Right kidney (tissue), 9 donors: ENCODE data around the gene MN1.

Experiments used
- DNase-seq: peaks from one replicate; pipeline ENCODE4 v3.0.0-alpha.2; 2016
- long read RNA-seq, 8 donors: transcript quantifications; one replicate each; lab custom pipeline, GENCODE V29; 2026

The MN1 gene
- long read RNA-seq, donor 1, full-length matches to known transcripts, result 1 of 1 reads
- long read RNA-seq, donor 1, partial matches to known transcripts, result 0 of 1 reads
- long read RNA-seq, donor 1, other reads (novel, unspliced or antisense), result 0 of 1 reads
- long read RNA-seq, donor 2, full-length matches to known transcripts, result 3 of 3 reads
- long read RNA-seq, donor 2, partial matches to known transcripts, result 0 of 3 reads
- long read RNA-seq, donor 2, other reads (novel, unspliced or antisense), result 0 of 3 reads
- long read RNA-seq, donor 3, full-length matches to known transcripts, result 1 of 1 reads
- long read RNA-seq, donor 3, partial matches to known transcripts, result 0 of 1 reads
- long read RNA-seq, donor 3, other reads (novel, unspliced or antisense), result 0 of 1 reads
- long read RNA-seq, donor 4, full-length matches to known transcripts, result 3 of 3 reads
- long read RNA-seq, donor 4, partial matches to known transcripts, result 0 of 3 reads
- long read RNA-seq, donor 4, other reads (novel, unspliced or antisense), result 0 of 3 reads
- long read RNA-seq, donor 5, full-length matches to known transcripts, result 4 of 4 reads
- long read RNA-seq, donor 5, partial matches to known transcripts, result 0 of 4 reads
- long read RNA-seq, donor 5, other reads (novel, unspliced or antisense), result 0 of 4 reads
- long read RNA-seq, donor 6, full-length matches to known transcripts, result 4 of 4 reads
- long read RNA-seq, donor 6, partial matches to known transcripts, result 0 of 4 reads
- long read RNA-seq, donor 6, other reads (novel, unspliced or antisense), result 0 of 4 reads
- long read RNA-seq, donor 7, full-length matches to known transcripts, result 4 of 4 reads
- long read RNA-seq, donor 7, partial matches to known transcripts, result 0 of 4 reads
- long read RNA-seq, donor 7, other reads (novel, unspliced or antisense), result 0 of 4 reads
- long read RNA-seq, donor 8, full-length matches to known transcripts, result 4 of 4 reads
- long read RNA-seq, donor 8, partial matches to known transcripts, result 0 of 4 reads
- long read RNA-seq, donor 8, other reads (novel, unspliced or antisense), result 0 of 4 reads

DNA sequence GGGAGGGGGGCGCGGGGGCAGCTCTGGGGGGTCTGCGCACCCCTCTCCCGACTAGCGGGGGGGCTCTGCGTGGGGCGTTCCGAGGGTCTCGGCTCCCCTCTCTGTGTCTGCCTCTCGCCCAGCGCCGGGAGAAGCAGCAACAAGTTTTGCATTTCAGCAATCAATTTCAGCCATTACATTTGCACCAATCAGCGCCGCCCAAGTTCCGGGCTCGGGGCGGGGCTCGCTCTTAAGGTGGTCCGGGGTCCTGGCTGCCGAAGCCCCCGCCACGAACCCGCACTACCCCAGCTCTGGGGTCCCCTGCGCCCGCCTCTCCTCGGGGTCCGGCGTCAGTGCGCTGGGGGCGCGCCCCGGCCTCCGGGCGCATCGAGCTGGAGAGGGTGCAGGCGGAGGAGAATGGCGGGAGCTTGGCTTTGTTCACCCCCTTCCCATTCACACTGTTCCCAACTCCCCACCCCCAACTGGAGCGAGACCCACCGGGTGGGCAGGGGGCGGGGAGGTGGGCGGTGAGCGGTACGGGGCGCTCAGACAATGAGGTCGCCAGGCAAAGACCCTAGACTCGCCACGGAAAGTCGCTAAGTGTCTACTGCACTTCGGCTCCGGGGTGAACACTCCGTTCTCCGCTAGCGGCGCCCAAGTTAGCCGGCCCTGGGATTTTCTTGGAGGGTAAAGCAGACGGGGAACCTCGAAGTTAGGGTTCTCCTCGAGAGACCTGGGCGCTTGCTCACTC, at the start of gene MN1:
Gene MN1 (minus strand): TSS at position 141 of the 730 bp plus-strand sequence. CDS start 1,213 bp downstream, outside the sequence.
- peak; percentile 88 for DNase-seq

DNA sequence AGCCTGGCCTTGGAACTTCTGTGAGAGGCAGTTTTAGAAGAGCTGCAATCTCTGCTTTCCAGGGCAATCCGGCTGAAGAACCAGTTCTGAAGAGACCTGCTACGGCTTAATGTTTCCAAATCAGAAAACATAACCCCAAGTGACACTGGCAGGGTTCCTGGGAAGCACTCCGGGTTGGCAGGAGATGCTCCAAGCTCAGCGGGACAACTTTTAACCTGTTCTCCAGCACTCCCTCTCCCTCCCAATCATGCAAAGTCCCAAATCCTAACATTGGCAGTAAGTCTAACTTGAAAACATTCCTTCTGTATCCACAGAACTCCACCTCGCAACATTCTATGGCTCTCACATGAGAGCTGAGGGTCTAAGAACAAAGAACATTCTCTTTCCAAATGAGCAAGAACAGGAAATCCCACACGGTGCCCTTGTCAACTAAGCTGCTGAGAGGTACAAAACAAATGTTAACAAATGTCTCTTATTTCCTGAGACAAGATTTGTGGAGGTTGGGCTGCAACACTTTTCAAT, 48.5 kb upstream of the MN1 start:
- DNase-seq, result no peak

DNA sequence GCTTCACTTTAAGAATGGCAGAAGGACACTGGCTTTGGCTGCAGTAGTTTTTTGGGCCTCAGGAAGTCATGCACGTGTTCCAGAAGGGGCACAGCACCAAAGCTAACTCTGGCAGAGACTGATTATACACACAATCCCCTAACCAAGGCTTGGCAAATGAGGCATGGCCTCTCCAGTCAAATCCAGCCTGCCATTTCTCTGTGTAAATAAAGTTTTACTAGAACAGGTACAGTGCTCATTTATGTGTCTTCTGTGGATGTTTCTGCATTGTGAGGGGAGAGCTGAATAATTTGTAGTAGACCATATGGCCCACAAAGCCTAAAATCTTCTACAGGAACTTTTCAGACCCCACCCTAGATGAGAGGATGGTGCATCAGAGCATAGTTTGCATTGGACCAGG, 46.4 kb upstream of the MN1 start:
- no peak for DNase-seq

DNA sequence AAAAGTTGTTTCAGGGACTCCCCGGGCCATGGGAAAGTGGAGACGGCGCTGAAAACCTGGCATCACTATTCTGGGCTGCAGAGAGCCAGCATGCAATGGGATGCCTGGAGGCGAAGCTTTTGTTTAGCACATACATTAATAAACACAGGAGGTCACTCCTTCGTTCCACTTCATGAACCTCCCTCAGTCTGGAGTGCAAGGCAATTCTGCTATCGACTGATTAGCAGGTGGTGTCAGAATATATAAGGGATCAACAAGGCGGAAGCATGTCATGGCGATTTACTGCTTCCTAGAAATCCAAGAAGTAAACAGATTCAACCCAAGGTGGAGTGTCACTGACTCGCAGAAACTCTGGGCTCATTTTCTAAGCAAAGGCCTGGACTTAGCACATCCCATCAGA, 45.4 kb upstream of the MN1 start:
- no peak for DNase-seq

DNA sequence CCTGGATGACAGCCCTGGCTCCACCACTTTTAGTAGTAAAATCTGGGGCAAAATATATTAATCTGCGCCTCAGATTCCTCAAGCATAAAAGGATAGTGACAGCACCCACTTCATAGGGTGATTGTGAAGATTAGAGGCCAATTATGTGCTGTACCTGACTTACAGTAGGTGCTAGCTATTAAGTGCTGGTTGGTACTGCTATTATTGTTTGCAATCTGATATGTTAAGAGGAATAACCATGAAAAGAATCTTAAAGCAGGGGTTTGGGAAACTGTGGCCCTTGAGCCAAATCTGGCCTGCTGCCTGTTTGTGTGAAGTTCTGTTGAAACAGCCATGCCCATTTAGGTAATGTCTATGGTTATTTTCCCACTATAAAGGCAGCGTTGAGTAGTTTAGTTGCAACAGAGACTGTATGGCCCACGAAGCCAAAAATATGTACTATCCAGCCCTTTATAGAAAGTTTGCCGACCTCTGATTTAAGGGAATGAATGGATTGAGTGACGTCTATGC, 44.7 kb upstream of the MN1 start:
- DNase-seq, result no peak

DNA sequence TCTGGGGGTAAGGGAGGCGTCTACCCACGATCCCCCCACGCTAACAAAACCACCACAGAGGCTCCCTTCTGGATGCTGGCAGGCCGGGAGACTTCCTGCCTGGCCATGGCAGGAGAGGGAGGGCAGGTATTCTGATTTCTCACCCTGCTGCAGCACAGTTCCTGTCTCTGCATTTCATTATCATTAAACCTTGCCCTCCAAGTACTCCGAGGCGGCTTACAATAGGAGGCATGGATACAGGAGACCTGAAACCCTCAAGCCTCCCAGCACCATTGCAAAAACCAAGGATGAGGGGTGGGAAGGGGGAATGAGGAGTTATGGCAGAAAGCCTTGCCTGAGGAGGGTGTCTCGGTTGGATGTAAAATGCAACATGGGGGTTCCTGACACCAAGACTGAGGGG, 44.1 kb upstream of the MN1 start:
- DNase-seq, result no peak

DNA sequence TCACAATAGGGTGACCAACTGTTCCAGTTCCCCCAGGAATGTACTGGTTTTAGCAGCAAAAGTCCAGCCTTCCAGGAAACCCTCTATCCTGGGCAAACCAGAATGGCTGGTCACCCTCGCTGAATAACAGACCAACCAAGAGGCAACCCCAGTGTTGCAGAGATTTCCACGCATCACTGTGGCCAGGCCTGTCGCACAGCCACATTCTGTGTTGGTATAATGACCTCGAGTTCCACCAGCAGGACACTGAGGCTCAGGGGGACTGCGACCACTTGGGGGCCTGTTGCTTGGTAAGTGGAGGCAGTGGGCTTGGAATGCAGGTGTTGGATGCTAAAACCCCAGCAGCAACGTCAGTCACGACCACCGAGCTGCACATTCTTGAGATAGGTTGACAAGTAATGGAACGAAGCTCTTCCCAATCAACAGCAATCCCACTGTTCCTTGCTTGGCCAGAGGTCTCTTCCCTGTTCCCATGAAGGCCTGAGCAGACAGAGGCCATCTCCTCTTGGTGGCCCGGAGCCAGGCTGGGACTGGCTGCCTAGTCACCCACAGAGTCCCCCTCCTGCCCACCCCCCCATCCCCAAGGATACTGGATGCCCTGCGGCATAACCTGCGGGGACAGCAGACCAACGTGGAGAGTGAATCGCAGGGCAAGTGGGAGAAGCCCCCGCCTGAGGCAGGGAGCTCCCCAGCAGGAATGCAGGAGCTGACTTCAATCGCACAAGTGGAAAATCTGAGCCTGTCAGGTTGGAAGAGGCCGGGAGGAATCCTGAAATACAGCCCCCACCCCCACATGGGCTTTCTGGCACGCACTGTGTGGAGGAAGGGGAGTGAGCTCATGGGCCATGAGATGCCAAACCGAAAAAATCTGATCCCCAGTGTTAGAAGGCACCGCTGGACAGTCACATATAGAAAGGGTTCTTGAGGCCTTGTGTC, 43.4 kb upstream of the MN1 start:
- DNase-seq, result no peak

DNA sequence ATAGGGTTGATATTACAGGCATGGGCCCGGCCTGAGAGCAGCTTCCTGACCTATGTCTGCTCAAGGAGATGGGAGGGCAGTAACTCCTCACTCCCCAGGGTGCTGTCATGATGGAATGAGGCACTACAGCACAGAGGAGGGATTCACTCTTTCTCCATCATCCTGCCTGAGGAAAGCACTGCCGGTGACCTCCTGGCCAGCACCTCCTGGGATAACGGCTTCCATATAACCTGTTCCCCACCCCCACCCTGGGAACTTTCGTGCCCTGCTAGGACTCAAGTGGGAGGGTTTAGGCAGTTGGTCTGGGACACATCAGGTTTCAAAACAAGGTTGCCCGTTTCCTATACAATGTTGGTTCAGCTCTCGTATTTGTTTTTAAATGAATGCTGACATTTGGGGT, 42.7 kb upstream of the MN1 start:
- DNase-seq, result no peak

DNA sequence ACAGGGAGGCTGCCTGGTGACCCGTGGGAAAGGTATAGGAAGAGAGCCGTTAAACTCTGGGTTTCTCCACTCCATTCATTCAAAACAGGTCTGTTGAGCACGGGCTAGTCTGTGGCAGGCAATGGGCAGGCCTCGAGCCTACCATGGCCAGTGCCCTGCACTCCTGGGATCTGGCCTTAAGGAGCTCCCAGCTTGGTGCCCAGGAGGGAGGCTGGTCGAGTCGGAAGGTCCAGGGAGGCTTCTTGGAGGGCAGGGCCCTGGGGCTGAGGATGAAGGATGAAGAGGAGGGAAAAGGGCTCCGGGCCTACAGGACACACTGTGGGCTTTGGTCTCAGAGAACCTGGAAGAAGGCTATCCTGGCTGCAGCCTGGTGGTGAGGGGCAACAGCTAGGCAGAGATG, 41.9 kb upstream of the MN1 start:
- no peak for DNase-seq

DNA sequence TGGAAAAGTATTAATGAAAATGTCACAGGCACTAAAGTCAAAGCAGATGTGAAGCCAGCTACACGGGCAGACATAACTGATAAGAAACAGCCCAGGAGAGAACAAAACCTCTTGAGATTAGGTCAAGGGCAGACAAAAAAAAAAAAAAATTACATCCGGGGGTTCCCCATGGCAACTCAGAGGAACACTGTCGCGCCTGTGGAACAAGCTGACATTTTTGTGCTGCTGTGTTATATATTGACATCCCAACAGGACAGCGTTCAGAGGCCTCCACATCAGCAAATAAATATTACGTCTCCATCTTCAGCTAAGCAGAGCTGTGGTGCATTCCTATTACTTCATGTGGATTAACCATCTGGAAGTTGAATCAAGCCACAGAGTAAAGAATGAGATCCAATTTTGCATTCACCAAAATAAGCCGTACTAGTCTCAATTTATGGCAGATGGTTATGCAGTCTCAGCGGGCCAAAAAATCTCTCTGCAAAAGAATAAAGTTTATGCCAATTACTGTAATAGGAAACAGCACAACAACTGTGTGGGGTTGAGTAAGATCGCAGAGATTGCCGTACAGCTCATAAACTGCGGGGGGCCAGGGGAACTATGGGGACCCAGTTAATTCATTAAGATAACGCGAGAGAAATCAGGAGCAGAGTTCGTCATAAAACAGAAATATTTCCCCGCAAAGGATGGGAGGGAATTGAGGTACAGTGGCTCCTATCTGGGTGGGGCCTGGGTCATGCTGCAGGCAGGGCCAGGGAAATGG, 41.3 kb upstream of the MN1 start:
- no peak for DNase-seq

DNA sequence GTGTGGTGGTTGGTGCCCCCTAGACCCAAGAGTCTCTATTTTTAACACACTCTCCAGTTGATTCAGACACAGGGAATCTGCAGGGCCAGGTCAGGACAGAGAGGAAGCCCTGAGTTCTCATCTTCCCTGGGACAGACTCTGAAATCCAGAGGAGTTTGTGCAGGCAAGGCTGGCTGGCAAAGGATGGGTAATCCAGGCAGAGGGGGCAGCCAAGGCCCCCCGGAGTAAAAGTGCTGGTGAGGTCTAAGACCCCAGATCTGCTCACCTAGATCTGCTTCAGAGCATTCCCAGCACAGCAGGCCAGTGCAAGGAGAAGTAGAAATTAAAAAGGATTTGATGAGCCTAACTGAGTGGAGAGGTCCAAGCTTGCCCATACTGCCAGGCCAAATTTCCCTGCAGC, 40.6 kb upstream of the MN1 start:
- no peak for DNase-seq

DNA sequence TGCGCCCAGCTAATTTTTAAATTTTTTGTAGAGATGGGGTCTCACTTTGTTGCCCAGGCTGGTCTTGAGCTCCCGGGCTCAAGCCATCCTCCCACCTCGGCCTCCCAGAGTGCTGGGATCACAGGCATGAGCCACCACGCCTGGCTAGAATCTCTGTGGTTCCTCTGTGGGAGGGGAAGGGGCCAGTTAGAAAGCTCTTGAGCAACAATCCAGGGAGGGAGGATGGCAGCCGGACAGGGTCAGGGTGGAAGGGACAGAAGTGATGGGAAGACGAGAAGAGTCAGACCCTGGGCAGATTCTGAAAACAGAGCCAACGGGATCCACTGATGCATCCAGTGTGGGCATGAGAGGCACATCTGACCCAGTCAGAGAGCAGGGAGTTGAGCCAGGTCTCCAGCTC, 38.9 kb upstream of the MN1 start:
- DNase-seq, result no peak

DNA sequence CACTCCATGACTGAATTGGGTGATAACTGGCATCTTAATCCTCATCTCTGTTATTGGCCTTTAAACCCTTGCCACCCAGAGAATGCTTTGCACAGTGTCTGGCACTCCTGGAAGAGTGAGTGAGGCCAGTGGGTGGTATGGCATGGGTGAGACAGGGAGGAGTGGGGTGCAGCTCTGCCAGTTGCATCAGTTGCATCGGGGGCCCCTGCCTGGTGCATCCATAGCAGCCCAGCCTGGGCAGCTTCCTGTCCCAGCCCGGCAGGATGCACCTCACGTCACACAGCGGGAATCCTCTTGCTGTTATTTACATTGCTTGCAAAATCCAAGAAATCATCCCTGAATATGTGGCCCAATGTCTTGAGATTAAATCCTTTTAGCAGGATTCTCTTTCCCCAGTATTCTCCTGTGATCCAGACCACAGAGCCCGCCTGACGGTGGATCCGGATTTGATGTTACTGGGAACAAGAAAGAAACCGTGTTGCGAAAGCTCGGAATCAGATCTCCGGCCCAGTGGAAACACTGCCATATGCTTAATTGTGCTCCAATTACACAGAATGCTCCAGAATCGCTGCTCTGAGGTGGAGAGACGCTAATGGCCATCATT, 37.6 kb upstream of the MN1 start:
- no peak for DNase-seq

DNA sequence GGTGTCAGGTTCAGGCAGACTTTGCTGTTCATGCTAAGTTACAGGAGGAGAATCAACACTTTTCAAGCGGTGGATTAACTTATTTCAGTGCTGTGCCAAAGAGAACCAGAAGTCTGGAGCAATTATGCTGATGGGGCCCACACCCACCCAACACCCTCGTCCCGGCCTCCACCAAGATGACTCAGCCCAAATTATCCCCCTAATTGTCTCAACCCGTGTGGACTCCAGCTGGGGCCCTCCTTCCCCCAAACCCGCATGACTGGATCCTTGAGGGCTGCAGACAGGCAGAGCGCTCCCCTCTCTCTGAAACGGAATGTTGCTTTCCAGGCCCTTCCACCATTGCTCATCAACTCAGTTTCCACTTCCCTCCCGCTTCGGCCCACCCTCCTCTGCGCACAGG, 34.6 kb upstream of the MN1 start:
- no peak for DNase-seq

DNA sequence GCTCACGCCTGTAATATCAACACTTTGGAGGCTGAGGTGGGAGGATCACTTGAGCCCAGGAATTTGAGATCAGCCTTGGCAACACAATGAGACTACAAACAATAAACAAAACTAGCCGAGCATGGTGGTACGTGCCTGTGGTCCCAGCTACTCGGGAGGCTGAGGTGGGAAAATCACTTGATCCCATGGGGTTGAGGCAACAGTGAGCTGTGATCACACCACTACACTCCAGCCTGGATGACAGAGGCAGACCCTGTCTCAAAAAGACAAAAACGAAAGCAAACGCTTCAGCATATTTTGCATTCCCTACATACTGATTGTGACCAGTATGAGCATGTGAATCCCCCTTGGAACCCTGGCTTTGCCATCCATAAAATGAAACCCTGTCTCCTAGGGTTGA, 33.9 kb upstream of the MN1 start:
- no peak for DNase-seq

DNA sequence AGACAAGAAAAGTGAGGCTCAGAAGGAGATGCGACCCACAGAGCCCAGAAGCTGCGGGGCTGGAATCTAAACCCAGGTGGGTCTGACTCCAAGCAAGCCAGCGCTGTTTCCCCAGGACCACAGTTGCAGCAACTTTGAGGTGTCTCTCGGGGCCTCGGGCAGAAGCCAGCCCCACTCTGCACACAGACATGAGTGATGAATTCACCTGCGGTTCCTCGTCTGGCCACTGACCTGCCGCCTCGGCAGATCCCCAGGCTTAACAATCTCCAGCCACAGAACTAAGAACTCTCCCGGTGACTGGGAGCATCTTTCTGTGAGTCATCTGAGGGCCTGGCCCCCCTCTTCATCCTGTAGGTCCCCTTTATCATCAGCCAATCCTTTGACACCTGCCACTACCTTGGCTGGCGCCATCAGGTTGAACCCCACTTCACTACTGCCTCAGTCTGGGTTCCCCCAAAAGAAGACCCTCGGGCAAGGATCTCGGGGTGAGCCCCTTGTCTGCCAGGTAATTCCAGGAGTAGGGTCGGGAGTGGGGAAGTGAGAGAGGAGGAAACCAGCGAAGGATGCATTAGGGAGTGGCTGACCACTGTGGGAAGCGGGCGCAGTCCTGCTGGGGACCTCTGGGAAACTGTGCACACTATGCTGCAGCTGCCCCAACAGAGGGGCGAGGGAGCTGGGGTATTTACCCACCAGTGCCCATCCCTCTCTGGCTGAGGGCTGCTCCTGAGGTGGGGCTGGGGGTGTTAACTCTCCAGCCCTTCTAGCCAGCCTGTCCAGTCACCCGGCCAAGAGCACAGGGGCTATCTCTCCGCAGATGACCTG, 33.0 kb upstream of the MN1 start:
- DNase-seq, result no peak

DNA sequence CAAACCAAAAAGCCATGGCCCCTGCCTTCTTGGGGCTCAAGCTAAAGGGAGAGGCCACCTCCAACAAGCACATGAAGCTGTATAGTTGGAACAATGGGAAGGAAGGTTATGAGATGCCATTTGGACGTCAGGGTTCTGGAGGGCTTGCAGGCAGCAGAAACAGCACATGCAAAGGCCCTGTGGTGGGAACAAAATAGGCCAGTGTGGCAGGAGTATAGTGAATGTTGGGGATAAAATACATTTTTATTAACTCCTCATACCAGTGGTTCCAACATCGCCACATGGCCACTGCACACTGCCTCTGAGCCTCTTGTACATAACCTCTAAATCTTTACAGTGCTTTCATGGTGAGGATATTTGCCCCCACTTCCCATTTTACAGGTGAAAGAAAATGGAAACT, 32.2 kb upstream of the MN1 start:
- DNase-seq, result no peak

DNA sequence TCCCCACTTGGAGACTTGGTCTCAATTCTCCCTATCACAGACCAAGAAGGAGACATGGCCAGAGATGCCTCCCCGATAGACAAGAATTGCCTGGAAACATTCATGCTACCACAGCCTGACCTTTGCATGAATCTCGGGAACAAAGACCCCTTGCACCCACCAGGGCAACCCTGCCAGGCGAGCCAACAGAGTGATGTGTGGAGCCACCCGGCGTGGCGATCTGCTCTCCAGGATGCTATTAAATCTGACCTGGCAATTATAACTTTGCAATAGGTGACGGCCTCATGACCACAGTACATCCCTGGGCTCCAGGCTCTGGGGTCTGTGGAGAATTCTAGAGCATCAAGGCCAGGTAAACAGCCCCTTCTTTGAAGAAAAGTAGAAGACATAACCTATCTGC, 31.1 kb upstream of the MN1 start:
- DNase-seq, result no peak

DNA sequence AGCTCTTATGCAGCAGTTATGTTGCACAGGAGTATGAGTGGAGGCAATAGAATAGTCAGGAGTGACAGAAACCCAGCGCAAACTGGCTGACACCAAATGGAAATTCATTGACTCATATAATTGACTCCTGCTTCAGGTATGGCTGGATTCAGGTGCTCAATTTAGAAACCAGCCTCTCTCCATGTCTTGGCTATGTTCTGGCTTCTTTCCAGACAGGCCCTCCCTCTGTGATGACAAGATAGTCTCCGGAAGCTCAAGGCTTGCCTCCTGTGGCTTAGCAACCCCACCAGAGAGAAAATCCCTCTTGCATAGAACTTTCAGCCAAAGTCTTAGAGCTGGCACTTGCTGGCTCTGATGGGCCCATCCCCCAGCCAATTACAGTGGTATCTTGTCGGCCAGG, 28.1 kb upstream of the MN1 start:
- DNase-seq, result no peak
